H9 (cell line): ENCODE results near the gene TRIM69. TPM values are rescaled to one million over a fixed set of nuclear protein-coding genes. Genes with fewer than 3 reads are reported as not detected.

Source experiments
- DNase-seq: peaks from one replicate; pipeline ENCODE4 v3.0.0-alpha.2; 2017
- H2AFZ ChIP-seq: one replicate; pipeline ENCODE4 v1.6.1; 2013; ENCODE audit warnings: mild to moderate bottlenecking, low read length, control low read depth, moderate library complexity
- H2AK5ac ChIP-seq: 2 replicates; pipeline ENCODE4 v1.6.1; 2013; ENCODE audit warnings: low read length, control low read depth, mixed read lengths; ENCODE audit not compliant: insufficient read length
- H2BK120ac ChIP-seq: one replicate; pipeline ENCODE4 v1.6.1; 2013; ENCODE audit warnings: low read depth, mild to moderate bottlenecking, low read length, control low read depth, inconsistent platforms; ENCODE audit not compliant: poor library complexity, severe bottlenecking
- H2BK12ac ChIP-seq: 2 replicates; pipeline ENCODE4 v1.6.1; 2013; ENCODE audit warnings: low read length, control low read depth, mixed read lengths, low read depth; ENCODE audit not compliant: insufficient read length
- H2BK15ac ChIP-seq: 2 replicates; pipeline ENCODE4 v1.6.1; 2013; ENCODE audit warnings: low read depth, low read length, control low read depth
- H2BK20ac ChIP-seq: one replicate; pipeline ENCODE4 v1.6.1; 2013; ENCODE audit warnings: low read depth, mild to moderate bottlenecking, low read length, control low read depth, inconsistent platforms; ENCODE audit not compliant: poor library complexity, severe bottlenecking
- H2BK5ac ChIP-seq: 2 replicates; pipeline ENCODE4 v1.6.1; 2013; ENCODE audit warnings: low read length, control low read depth, mixed read lengths; ENCODE audit not compliant: insufficient read length
- H3K14ac ChIP-seq: 2 replicates; pipeline ENCODE4 v1.6.1; 2013; ENCODE audit warnings: low read length, control low read depth; ENCODE audit not compliant: insufficient read depth
- H3K18ac ChIP-seq: 2 replicates; pipeline ENCODE4 v1.6.1; 2013; ENCODE audit warnings: low read depth, mild to moderate bottlenecking, mixed read lengths, low read length, control low read depth; ENCODE audit not compliant: insufficient read length
- H3K23ac ChIP-seq: 2 replicates; pipeline ENCODE4 v1.6.1; 2013; ENCODE audit warnings: low read length, control low read depth, mixed read lengths, low read depth; ENCODE audit not compliant: insufficient read length
- H3K23me2 ChIP-seq: 2 replicates; pipeline ENCODE4 v1.6.1; 2013; ENCODE audit warnings: low read depth, mild to moderate bottlenecking, mixed read lengths, low read length, control low read depth; ENCODE audit not compliant: insufficient read length, poor library complexity, severe bottlenecking
- H3K27ac ChIP-seq: 2 replicates; pipeline ENCODE4 v1.5.1; 2013; ENCODE audit warnings: low read length, control low read depth, mixed read lengths, low read depth; ENCODE audit not compliant: insufficient read length
- H3K27me3 ChIP-seq: 2 replicates; pipeline ENCODE4 v1.6.1; 2013; ENCODE audit warnings: low read length, control low read depth, inconsistent platforms; ENCODE audit not compliant: insufficient read depth
- H3K4ac ChIP-seq: 2 replicates; pipeline ENCODE4 v1.6.1; 2013; ENCODE audit warnings: low read depth, mild to moderate bottlenecking, control low read depth, inconsistent platforms, low read length, moderate library complexity
- H3K4me1 ChIP-seq: 2 replicates; pipeline ENCODE4 v1.6.1; 2013; ENCODE audit warnings: low read length, control low read depth, inconsistent platforms; ENCODE audit not compliant: insufficient read depth
- H3K4me2 ChIP-seq: 2 replicates; pipeline ENCODE4 v1.6.1; 2013; ENCODE audit warnings: low read length, control low read depth, mixed read lengths; ENCODE audit not compliant: insufficient read length, insufficient read depth
- H3K56ac ChIP-seq: 2 replicates; pipeline ENCODE4 v1.6.1; 2013; ENCODE audit warnings: low read depth, mild to moderate bottlenecking, mixed read lengths, low read length, control low read depth; ENCODE audit not compliant: insufficient read length
- H3K79me1 ChIP-seq: 2 replicates; pipeline ENCODE4 v1.6.1; 2013; ENCODE audit warnings: low read depth, mild to moderate bottlenecking, moderate library complexity, low read length, control low read depth, inconsistent platforms; ENCODE audit not compliant: insufficient read depth, poor library complexity, severe bottlenecking
- H3K79me2 ChIP-seq: 2 replicates; pipeline ENCODE4 v1.6.1; 2013; ENCODE audit warnings: low read length, control low read depth, inconsistent platforms; ENCODE audit not compliant: insufficient read depth
- H3K9ac ChIP-seq: 2 replicates; pipeline ENCODE4 v1.6.1; 2013; ENCODE audit warnings: low read length, control low read depth, mixed read lengths; ENCODE audit not compliant: insufficient read length; ENCODE audit errors: extremely low read depth
- H3K9me3 ChIP-seq: one replicate; pipeline ENCODE4 v1.6.1; 2013; ENCODE audit warnings: low read depth, low read length, inconsistent platforms; ENCODE audit not compliant: control insufficient read depth
- H3T11ph ChIP-seq: one replicate; pipeline ENCODE4 v1.6.1; 2013; ENCODE audit warnings: mild to moderate bottlenecking, low read length, control low read depth, inconsistent platforms
- H4K20me1 ChIP-seq: one replicate; pipeline ENCODE4 v1.6.1; 2013; ENCODE audit not compliant: control insufficient read depth, insufficient read length, insufficient read depth
- H4K5ac ChIP-seq: 2 replicates; pipeline ENCODE4 v1.6.1; 2013; ENCODE audit warnings: low read depth, mild to moderate bottlenecking, mixed read lengths, low read length, control low read depth; ENCODE audit not compliant: insufficient read length
- H4K8ac ChIP-seq: replicated peaks from 2 replicates; pipeline ENCODE4 v1.6.1; 2013; ENCODE audit warnings: low read length, control low read depth, mixed read lengths, low read depth; ENCODE audit not compliant: insufficient read length
- H4K91ac ChIP-seq: 2 replicates; pipeline ENCODE4 v1.6.1; 2013; ENCODE audit warnings: low read depth, mild to moderate bottlenecking, moderate library complexity, mixed read lengths, low read length, control low read depth; ENCODE audit not compliant: insufficient read length
- H3K27ac Mint-ChIP-seq, 3 experiments: 2 replicates in 2 of 3; 3 replicates in 1 of 3; pipeline ENCODE4 v1.8.0; 2020 to 2021; ENCODE audit warnings: mixed read lengths in 3 of 3, mild to moderate bottlenecking in 1 of 3, moderate library complexity in 1 of 3
- H3K27me3 Mint-ChIP-seq: 2 replicates; pipeline ENCODE4 v1.8.0; 2021; ENCODE audit warnings: low read depth, mild to moderate bottlenecking, moderate library complexity, mixed read lengths
- H3K36me3 Mint-ChIP-seq, 3 experiments: 2 replicates in 2 of 3; 3 replicates in 1 of 3; pipeline ENCODE4 v1.8.0; 2020 to 2021; ENCODE audit warnings: low read depth in 3 of 3, mixed read lengths in 3 of 3; ENCODE audit not compliant: insufficient read depth in 1 of 3
- H3K4me1 Mint-ChIP-seq, 2 experiments: 2 replicates each; pipeline ENCODE4 v1.8.0; 2020; ENCODE audit warnings: mixed read lengths in 2 of 2
- H3K4me3 Mint-ChIP-seq, 2 experiments: 2 replicates in 1 of 2; 3 replicates in 1 of 2; pipeline ENCODE4 v1.8.0; 2020 to 2021; ENCODE audit warnings: mild to moderate bottlenecking in 2 of 2, mixed read lengths in 2 of 2, moderate library complexity in 1 of 2
- H3K9me3 Mint-ChIP-seq, 2 experiments: 2 replicates in 1 of 2; 3 replicates in 1 of 2; pipeline ENCODE4 v1.8.0; 2020; ENCODE audit warnings: mild to moderate bottlenecking in 2 of 2, mixed read lengths in 2 of 2, moderate library complexity in 1 of 2
- WGBS: extraction: QIAGEN DNeasy Blood & Tissue Kit; methylation state at CpG from one replicate; pipeline ENCODE4 v1.1.7; 2013; ENCODE audit warnings: missing lambda C conversion rate, low lambda C conversion rate, mixed read lengths; ENCODE audit not compliant: insufficient read length; ENCODE audit errors: extremely low coverage; 5-methylcytosine and 5-hydroxymethylcytosine counted together
- total RNA-seq: library from RNA; stranded (reverse); gene quantifications from 2 replicates; pipeline ENCODE4 v1.2.1, GENCODE V29; 2021
- TF ChIP-seq, protein P1 (sequence below): fragments of 200-600 bp; sonication (generic); conservative IDR thresholded peaks from 3 replicates; pipeline ENCODE4 v1.8.0; 2021; ENCODE audit warnings: antibody characterized with exemption, mild to moderate bottlenecking

TRIM69 gene
- total RNA-seq, 1 experiment from 2014 or later, result 4.3 TPM

DNA sequence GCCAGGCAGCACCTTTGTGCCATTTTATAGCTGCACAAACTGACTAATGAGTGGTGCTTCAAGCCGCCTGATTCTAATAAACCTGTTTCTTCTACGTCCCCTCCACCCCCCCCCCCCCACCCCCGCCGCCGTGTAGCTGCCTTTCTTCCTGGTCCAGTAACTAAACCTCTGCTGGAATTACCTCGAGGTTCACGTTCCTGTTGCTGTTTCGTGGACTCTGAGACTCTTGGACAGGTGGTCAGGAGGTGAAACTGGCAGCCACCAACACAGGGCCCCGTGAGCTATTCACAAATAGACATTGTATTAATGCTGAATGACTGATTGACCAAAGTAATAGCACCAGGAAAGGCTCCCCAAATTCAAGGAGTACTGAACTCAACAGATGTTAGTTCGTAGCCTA is 73.9 kb downstream of the TRIM69 start:
- H3K4me3 Mint-ChIP-seq, result no peak overlapping the region
- H2BK15ac ChIP-seq, result no peak overlapping the region
- H3K27me3 Mint-ChIP-seq, result peaks cover 6% of the 10 kb centered on the region
- H3K23me2 ChIP-seq, result no peaks in the 10 kb centered on the region
- no peaks in the 10 kb centered on the region for H3K79me2 ChIP-seq
- no peaks in the 10 kb centered on the region for H3K79me1 ChIP-seq
- H4K5ac ChIP-seq, result no peak overlapping the region
- no peak overlapping the region for H3K27ac Mint-ChIP-seq
- no peaks in the 10 kb centered on the region for H3K27me3 ChIP-seq
- no peak overlapping the region for H3K23ac ChIP-seq
- H3K9ac ChIP-seq, result no peak overlapping the region
- H3K4me2 ChIP-seq, result no peak overlapping the region
- no peaks in the 10 kb centered on the region for H3K36me3 Mint-ChIP-seq
- no peak overlapping the region for H2BK120ac ChIP-seq
- H3K18ac ChIP-seq, result no peak overlapping the region
- TF ChIP-seq, protein P1, sequence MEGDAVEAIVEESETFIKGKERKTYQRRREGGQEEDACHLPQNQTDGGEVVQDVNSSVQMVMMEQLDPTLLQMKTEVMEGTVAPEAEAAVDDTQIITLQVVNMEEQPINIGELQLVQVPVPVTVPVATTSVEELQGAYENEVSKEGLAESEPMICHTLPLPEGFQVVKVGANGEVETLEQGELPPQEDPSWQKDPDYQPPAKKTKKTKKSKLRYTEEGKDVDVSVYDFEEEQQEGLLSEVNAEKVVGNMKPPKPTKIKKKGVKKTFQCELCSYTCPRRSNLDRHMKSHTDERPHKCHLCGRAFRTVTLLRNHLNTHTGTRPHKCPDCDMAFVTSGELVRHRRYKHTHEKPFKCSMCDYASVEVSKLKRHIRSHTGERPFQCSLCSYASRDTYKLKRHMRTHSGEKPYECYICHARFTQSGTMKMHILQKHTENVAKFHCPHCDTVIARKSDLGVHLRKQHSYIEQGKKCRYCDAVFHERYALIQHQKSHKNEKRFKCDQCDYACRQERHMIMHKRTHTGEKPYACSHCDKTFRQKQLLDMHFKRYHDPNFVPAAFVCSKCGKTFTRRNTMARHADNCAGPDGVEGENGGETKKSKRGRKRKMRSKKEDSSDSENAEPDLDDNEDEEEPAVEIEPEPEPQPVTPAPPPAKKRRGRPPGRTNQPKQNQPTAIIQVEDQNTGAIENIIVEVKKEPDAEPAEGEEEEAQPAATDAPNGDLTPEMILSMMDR, result no peak
- H2AK5ac ChIP-seq, result no peak overlapping the region
- H3K4ac ChIP-seq, result no peak overlapping the region
- no peak overlapping the region for H2AFZ ChIP-seq
- no peak overlapping the region for H3K56ac ChIP-seq
- no peak overlapping the region for H4K91ac ChIP-seq
- no peaks in the 10 kb centered on the region for H3K9me3 ChIP-seq
- DNase-seq, result no peak
- H4K8ac ChIP-seq, result no peak overlapping the region
- no peak overlapping the region for H3T11ph ChIP-seq
- no peaks in the 10 kb centered on the region for H3K4me1 ChIP-seq
- H3K9me3 Mint-ChIP-seq, result no peaks in the 10 kb centered on the region
- H2BK12ac ChIP-seq, result no peak overlapping the region
- H3K27ac ChIP-seq, result no peak overlapping the region
- H4K20me1 ChIP-seq, result no peaks in the 10 kb centered on the region
- H3K4me1 Mint-ChIP-seq, result peaks cover 4 to 6% of the 10 kb centered on the region in 2 experiments
- H2BK20ac ChIP-seq, result no peak overlapping the region
- H3K14ac ChIP-seq, result no peak overlapping the region
- H2BK5ac ChIP-seq, result no peak overlapping the region
- WGBS, result no CpG with 5 or more reads among the region's 10 CpGs
